ENCODE measurements around the gene TOM1L2.

TOM1L2 gene

DNA sequence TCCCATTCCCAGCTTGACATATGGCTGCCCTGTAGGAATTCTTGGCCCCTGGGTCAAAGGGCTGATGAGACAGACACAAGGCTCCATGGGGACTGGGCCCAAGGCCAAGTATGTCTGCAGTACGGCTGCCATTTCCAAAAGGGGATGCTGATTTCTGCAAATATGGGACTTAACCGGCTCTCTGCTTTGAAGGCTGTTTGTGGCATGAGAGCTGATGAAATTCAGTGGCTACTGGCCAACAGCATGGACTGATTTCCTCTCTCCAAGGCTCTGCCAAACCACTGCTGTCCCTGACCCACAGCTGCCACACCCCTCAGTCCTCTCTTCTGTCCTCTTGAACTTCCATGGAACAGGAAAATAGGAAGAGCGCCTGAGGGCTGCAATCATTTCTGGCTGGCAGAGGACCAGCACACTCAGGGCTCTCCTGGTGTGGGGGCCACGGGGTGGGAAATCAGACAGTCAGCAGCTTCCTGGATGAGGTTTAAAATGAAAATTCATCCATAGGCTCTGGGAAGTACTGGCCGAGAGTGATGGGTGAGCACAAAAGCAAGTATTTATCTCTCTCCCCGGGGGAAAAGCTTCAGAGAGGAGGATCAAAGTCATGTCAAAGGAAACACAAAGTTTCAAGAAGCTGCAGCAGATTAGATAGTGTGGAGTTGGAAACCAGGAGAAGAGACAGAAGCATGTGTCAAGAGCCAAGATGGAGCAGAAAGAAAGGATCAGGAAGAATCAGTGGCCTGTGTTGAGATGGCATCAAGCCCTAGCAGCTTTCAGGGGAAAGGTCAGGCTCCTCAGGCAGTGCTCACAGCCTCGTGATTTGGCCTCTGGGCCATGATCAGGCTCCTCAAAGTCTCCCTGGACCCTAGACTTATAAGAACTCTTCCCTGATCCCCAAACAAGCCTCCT lies 71.3 kb downstream of the TOM1L2 start:
- no peak for DNase-seq (ENCODE audit: low read depth, low spot score)

DNA sequence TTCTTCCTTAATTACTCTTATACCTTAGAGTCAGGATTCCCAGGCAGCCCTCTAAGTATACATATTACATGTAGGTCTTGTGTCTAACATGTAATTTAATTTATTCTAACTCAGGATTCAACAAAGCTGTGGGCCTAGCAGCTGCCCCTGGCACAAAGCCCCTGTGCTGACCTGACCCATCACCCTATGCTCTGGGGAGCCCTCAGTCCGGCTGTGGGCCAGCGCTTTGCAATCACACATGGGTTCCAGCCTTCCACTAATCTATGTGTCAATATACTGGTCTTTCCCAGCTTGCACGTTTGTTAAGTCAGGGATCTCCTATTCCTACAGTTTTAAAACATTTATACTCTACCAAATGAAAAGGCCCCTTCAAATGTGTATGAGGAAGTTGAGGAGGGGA lies 72.7 kb downstream of the TOM1L2 start:
- DNase-seq (ENCODE audit: low read depth, low spot score): no peak

DNA sequence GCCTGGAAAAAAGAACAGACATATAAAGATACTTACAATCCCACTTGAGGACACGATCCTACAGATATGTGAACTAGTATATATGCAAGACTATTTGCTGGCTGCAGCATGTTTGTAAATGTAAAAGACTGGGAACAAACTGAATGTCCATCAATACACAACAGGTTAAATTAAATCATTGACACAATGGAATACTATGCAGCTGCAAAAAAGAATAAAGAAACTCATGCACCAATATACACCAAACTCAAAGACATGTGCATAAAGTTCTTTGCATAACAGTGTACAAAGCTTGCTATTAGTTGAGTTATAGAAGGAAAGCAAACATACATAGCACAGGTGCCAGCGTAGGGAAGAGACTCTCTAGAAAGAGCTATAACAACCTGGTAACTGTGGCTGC lies 73.5 kb downstream of the TOM1L2 start:
- DNase-seq (ENCODE audit: low read depth, low spot score): no peak

DNA sequence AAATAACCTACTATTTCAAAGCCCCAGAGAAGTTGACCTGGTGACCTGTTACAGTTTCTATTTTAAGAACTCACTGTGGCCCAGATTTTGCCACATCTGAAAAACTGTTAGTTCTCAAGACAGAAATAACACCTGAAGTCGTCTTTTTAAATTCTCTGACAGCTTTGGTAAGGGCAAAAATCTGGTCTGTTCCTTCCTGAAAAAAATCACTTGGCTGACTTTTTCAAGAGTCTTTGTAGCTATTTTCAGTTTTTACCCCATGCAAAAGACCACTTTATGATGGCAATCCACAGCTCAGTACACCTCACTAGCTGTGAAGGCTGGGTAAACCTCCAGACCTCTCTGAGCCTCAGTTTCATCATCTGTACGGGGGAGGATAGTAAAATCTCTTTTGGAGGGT lies 74.8 kb downstream of the TOM1L2 start:
- DNase-seq (ENCODE audit: low read depth, low spot score): no peak

DNA sequence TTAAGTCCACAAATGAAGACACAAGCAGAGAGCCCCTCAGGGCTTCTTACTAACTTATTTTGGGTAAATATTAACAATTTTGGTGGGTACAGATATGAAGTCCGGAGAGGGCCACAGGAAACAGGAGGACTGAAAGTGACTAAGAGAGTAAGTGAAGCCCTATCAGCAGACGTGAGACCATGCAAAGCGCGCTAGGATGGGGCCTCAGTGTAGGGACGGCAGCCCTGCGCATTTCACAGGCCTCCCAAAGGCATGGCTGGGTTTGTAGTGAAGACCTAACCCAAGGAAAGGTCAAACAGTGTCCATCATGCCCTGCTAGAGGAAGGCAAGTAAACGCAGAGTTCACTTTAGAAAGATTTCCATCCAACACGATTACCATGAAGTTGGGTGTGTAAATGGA lies 75.5 kb downstream of the TOM1L2 start:
- no peak for DNase-seq (ENCODE audit: low read depth, low spot score)

DNA sequence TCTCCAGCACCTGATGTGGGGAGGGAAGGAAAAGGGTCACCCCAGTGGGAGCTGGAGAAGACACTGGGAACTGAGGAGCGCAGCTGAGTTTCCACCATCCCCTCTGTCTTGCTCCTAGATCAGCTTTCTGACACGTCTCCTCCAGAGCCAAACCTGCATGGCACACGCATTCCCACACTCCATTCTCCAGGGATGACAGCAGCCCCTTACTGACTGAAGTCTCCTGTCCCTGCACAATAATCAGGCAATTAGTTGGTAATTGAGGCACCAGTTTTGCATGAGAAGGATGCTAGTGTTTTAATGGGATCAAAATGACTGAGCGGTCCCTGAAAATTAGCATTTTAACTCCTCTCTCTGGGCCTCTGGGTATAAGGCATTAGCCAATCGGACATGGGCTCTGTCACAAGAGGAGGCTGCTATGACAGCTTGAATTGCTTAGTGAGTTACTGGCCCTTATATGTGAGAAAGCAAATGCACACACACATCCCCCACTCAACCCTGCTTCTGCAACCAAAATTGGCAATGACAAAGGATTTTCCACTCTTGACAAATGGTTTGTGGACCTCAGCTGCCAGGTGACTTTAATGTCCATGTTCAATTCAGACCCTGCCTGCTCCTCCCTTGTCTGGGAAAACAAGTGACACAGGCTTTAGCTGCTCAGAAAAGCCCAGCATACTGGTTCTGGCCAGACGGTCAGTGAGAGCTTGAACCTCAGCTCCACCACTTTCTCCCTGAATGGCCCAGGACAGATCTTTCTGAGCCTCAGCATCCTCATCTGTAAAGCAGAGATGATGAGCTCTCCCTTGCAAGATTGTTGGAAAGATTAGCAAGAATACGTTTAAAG lies 78.2 kb downstream of the TOM1L2 start:
- no peak for DNase-seq (ENCODE audit: low read depth, low spot score)

DNA sequence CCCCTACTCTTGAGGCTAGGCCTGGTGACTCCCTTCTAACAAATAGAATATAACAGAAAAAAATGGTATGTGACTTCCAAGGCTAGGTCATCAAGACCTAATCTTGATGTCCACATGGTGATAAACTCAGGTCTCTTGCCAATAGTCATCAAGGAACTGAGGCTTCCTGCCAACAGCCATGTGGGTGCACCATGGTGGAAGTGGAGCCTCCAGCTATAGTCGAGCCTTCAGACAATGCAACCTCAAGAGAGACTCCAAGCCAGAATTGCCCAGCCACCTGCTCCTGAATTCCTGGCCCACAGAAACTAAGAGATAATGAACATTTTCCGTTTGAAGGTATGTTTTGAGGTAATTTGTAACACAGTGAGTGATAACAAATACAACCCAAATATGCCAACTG lies 79.5 kb downstream of the TOM1L2 start:
- DNase-seq (ENCODE audit: low read depth, low spot score): no peak

DNA sequence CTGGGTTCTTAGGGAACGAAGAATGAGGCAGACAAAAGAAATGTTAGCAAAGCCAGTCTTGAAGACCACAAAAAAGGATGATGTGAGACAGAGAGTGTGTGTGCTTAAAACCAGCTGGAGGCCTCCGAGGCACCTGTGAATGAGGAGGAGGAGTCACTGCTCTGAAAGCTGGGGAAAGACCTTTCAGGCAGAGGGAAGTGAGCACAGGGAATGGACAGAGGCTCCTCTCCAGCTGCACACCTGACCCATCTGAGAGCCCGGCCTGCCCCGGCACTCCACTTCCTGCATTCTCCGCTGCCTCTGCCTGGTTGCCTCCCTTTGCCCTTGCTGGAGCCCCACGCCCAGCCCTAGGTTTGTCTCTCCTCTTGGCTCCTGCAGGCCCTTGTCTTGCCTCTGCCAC lies 80.2 kb downstream of the TOM1L2 start:
- no peak for DNase-seq (ENCODE audit: low read depth, low spot score)

DNA sequence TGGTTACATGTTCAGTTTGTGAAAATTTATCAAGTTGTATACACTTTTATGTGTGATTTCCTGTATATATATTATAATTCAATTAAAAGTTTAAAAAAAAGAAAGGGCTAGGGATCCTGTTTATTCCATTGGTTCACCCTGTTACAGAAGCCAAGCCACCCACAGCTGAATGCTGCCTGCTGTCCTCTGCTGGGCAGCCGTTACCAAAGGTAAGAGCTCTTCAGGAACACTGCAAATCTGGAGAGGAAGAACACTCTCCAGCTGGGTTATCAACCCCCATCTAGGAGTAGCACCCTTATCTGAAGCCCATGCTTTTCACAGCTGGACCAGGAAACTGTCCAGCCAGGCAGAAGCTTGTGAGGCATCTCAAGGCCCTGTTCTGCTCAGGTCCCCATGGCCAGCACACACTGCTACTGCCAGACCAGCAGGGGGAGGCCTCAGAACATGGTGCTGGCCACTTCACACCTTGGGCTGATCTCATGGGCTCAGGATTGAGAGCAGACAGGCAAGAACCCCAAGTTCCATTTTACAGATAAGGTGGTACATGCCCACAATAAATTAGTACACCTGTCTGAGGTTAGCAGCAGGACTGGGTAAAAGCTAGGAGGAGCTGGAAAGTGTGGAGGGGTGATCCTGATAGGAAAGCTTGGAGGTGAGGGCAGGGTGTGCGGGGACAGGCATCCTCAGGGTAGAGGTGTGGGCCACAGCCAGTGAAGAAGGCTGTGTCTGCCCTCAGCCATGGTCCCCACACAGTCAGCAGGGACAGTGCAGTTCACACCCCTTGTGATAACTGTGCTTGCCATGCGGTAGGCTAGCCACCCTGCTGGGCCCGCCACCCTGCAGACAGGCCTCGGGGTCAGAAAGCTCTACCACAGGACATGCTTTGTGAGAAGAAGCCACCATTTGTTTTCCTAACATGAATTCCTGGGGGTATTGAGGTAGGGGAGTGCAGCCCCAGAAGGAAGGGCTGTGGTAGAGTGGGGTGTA lies 81.1 kb downstream of the TOM1L2 start:
- no peak for DNase-seq (ENCODE audit: low read depth, low spot score)

DNA sequence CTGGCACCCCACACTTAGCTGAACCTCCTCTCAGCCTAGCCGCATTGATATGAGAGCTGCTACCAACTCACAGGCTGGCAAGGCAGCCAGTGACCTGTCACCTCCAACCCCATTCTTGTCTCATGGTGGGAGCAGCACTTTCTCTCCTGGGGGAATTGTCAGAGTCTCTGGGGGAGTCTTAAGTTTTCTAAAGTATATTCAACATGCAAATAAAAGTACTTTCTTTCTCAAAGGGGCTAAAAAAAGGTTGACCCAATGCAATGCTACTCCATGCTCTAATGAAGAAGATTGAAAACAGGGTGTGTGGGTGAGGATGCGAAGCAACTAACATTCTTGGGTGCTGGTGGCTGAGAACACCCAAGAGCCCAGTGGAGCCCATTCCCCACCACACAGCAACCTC lies 82.3 kb downstream of the TOM1L2 start:
- no peak for DNase-seq (ENCODE audit: low read depth, low spot score)

DNA sequence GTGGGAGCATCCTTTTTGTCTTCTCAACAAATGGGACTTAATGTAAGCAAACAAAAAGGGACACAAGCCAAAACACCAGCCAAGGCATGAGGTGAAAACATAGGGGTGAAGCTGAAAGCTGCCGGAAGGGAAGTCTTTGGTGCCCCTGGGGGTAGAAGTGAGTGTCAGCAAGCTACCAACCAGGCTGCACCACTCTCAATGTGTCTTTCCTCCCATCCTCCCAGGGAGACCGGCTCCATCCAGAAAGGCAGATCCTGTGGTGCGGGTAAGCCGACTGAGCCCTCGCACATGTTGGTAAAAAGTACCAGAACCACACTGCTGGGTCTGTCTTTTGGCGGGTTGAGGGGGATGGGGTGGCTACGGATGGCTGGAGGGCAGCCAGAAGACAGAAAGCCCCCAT lies 83.4 kb downstream of the TOM1L2 start:
- no peak for DNase-seq (ENCODE audit: low read depth, low spot score)

DNA sequence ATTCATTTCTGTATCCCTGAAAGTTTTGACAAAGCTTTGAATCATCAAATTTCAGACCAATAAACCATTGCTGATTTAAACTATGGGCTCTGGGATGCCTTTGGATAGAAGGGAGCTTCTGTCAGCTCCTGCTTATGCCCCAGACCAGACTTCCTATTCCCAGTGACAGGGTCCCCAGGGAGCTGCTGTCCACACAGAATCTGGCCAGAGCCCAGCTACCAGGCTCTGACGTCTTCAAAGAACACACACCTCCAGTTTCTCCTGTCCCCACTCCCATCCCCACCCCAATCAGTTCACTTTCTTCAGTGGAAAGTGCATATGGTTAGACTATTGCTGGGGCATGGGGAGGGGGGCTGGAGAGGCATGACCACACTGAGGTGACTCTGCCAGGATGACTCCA lies 83.8 kb downstream of the TOM1L2 start:
- DNase-seq (ENCODE audit: low read depth, low spot score): no peak

DNA sequence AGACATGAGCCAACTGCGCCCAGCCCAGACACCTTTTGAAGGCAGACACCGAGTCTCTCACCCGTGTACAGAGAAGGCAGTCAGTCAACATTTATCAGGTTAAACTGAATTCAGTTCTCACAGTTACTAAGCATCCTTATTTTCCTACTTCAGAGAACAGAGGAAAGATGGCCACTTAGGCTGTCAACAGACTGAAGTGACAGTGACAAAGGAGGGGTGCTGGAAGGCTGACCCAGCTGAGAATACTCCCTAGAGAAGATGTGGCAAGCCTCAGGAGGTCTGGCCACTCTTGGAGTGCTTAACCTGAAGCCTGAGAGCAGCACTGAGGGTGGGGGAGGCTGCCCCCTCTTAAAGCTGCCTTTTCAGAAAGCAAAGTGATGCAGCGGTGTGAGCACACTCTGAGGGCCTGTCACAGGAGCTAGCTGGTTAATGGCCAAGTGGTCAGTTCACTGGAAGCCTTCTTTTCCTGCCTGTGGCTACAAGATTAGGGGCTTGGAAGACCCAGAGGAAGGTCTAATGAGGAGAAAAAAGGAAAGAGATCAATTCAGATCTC lies 84.4 kb downstream of the TOM1L2 start:
- no peak for DNase-seq (ENCODE audit: low read depth, low spot score)

DNA sequence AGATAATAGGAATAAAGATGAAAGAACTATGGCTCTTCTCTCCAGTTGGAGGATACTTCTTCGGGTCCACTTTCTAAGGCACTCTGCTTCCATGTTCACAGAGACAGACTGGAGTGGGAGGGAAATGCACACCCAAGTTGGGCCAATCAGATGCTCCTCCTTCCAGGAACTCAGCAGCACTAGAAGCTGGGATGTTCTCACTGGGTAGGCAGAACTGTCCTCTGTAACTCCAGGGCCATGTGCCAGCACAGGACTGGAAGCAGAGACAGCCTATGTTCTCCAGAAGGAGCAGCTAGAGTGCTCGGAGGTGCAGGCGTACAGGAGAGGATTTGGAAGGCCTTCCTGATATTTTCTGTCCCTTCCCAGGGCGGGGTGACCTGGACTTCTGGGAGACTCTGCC lies 85.5 kb downstream of the TOM1L2 start:
- no peak for DNase-seq (ENCODE audit: low read depth, low spot score)

DNA sequence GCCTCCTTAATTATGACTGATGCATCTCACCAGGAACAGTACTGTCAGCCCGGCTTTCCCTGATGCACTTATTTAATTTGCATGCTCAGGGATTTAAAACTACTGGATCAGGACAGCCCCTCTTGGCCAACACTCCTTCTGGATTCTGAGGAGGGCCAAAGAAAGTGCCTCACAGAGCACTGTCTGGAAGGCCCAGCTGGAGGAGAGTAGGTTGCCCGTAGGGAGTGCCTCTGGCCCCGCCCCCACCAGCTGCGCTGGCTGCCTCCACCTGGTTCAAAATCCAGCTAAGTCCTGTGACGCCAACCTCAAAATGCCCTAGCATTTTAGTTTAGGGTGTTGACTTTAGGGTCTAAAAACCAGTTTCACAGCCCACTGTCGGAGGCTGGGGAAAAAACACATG lies 86.0 kb downstream of the TOM1L2 start:
- no peak for DNase-seq (ENCODE audit: low read depth, low spot score)

DNA sequence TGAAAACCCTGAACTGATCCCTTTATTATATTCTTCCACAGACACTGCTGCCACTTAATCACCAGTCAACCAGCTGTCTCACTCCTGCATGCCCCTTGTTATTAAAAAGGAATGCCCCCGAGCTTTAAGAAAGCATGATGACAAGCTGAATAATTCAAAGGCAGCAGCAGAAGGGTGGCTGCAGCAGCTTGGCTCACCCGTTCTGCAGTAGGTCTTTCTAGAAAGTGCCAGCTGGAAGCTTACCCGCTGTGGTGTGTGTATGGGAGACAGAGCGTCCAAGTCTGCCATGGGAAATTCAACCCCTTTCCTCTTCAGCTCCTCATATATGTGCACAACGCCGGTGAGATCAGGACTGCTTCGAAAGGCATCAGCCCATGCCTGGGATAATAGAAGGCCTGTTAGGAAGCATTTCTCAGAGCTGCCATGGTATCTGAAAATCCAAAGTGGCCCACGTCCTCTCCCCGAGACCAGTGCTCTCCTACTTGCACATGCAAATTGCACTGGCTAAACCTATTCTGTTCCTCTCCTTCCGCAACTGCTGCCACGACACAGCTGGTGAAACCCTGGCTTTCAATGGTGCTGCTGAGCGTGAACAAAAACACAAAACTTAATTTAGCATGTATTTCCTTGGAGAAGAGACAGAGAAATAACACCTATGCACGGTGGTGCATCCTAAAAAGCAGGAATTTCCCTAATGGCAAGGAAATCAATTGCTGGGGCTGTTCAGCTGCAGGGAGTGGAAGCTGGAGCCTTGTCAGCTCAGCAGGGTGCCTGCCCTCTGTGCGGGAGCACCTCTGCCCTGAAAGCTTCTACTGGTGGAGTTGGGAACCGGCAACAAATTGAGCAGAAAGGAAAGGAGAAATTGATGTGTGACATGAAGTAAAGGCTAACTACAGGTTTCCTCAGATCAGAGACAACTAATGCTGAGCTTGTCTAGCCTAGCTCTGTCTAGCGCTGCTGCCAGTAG lies 87.5 kb downstream of the TOM1L2 start:
- no peak for DNase-seq (ENCODE audit: low read depth, low spot score)

DNA sequence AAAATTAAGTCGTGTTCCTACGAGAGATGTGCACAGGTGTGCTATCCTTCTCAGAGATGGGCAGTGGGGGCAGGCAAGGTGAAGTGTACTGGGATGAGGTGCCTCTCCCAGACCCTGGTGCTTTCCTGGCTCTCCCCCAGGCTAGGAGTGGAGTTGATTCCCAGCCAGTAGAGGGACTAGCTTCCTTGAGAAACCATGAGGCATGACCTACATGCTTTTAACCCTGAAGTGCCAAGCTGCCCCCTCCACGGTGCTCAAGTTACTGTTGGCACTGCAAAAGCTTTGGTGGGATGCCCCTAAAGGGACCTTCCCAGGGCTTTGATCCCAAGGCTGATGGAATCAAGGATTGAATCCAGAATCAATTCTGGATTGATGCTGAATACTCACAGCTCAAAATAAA lies 88.4 kb downstream of the TOM1L2 start:
- DNase-seq (ENCODE audit: low read depth, low spot score): no peak

DNA sequence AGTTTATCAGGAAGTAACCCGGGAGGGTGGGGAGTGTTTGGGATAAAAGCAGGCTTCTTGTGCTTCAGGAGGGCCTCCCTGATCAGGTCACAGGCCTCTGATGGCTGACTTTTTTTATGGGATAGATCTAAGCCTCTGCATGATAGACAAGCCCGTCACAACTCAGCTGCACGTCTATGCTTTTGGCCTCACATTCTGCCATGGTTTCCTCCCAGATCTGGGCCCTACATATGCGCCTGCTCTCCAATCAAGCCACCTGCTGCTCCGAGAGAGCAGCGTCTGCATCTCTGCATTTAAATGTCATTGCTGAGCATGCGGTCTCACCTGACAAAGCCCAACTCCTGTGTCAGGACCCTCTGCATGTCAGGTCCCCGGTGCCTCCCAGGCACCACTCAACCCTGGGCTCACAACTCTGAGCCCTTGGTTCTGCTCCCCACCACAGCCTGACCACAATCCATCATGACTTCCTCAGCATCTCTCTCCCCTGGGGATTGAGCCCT lies 90.1 kb downstream of the TOM1L2 start:
- no peak for DNase-seq (ENCODE audit: low read depth, low spot score)

DNA sequence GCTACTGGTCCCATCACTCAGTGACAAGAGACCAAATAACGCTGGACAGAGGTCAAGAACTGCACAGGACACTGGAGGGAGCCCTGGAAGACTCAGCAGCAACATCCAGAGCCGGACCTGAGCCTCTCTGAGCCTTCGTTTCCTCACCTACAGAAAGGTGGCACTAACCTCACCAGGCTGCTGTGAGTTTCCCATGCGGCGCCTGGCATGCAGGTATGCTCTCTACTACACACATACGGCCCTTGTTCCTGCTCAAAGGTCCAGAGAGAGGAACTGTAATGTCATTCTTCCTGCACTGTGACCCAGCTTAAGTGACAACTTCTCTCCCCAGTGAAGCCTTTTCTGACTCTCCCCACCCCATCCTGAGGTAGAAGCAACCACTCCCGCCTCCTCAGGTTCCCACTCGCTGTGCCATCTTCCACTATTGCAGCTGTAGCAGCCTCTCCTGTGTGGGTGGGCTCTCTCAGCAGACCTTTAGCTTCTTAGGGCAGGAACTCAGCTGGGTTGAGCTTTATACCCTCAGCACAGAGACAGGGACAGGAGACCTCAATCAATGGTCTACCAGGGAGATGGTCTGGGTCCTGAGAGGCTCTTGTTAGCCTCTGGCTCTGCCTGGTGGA lies 91.5 kb downstream of the TOM1L2 start:
- no peak for DNase-seq (ENCODE audit: low read depth, low spot score)

All from iPS DF 19.7 (cell line).